Measurements from ENCODE around the gene ACAD8. TPM values are rescaled to one million over a fixed set of nuclear protein-coding genes. Genes with fewer than 3 reads are reported as not detected.

The ACAD8 gene
- total RNA-seq, 4 donors from 2014 or later = 19.4 to 29.6 (median 24.7) TPM

DNA sequence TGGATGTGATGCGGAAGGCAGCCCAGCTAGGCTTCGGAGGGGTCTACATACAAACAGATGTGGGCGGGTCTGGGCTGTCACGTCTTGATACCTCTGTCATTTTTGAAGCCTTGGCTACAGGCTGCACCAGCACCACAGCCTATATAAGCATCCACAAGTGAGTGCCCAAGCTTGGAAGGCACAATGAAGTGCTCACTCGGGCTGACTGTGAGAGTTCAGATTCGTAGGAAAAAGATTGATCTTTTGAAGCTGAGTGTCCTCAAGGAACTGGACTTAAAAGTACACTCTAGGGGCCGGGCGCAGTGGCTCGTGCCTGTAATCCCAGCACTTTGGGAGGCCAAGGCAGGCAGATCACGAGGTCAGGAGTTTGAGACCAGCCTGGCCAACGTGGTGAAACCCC is 3.7 kb downstream of the ACAD8 start:
- H3K4me3 ChIP-seq = no peak overlapping the region
- TF ChIP-seq CTCF (IDR thresholded peaks at IDR 0.05 in 4 of 5, conservative IDR thresholded peaks at IDR 0.05 in 1 of 5) (no peak), POLR2A (IDR thresholded peaks at IDR 0.05) (no peak)
- H3K36me3 ChIP-seq = peaks cover 0 to 53% of the 10 kb centered on the region in 2 donors
- intact Hi-C loops (cut with DNase I; ENCODE audit: low total_unique reads) (no loop called here), in situ Hi-C loops (cut with MboI; ENCODE audit: low sequenced_read_pairs in 4 of 4) (no loop called here)
- H3K27ac ChIP-seq = no peak overlapping the region
- DNase-seq = no peak
- ATAC-seq = no peak
- H3K4me1 ChIP-seq = peaks cover 22 to 25% of the 10 kb centered on the region in 2 donors
- no peaks in the 10 kb centered on the region for H3K27me3 ChIP-seq
- H3K9me3 ChIP-seq = no peaks in the 10 kb centered on the region

- Histone ChIP-seq H3K36me3 (peaks cover 0 to 67% of the 10 kb centered on the region in 2 donors), H3K27me3 (no peaks in the 10 kb centered on the region), H3K27ac (no peak overlapping the region), H3K9me3 (no peaks in the 10 kb centered on the region), H3K4me3 (no peak overlapping the region), H3K4me1 (peaks cover 15 to 19% of the 10 kb centered on the region in 2 donors)
- ATAC-seq (no peak), DNase-seq (no peak)
- no peak for TF ChIP-seq CTCF (IDR thresholded peaks at IDR 0.05 in 4 of 5, conservative IDR thresholded peaks at IDR 0.05 in 1 of 5)
- TF ChIP-seq POLR2A (IDR thresholded peaks at IDR 0.05) = no peak
- intact Hi-C loops (cut with DNase I; ENCODE audit: low total_unique reads) = no loop called here
- in situ Hi-C loops (cut with MboI; ENCODE audit: low sequenced_read_pairs in 4 of 4) = no loop called here
Measured at GRCh38 chr11:134258577-134258976, 5.2 kb downstream of the ACAD8 start.

GRCh38 chr11:134260503-134260902 is 7.1 kb downstream of the ACAD8 start:
- in situ Hi-C loops (cut with MboI; ENCODE audit: low sequenced_read_pairs in 4 of 4) = no loop called here
- intact Hi-C loops (cut with DNase I; ENCODE audit: low total_unique reads) = no loop called here
- H3K4me1 ChIP-seq = peaks cover 2 to 4% of the 10 kb centered on the region in 2 donors
- H3K4me3 ChIP-seq = no peak overlapping the region
- H3K36me3 ChIP-seq = peaks cover 0 to 83% of the 10 kb centered on the region in 2 donors
- no peaks in the 10 kb centered on the region for H3K9me3 ChIP-seq
- H3K27me3 ChIP-seq = no peaks in the 10 kb centered on the region
- ATAC-seq = no peak
- no peak overlapping the region for H3K27ac ChIP-seq
- TF ChIP-seq CTCF (IDR thresholded peaks at IDR 0.05 in 4 of 5, conservative IDR thresholded peaks at IDR 0.05 in 1 of 5) (no peak), POLR2A (IDR thresholded peaks at IDR 0.05) (no peak)
- DNase-seq = no peak

GRCh38 chr11:134260983-134261382 is 7.6 kb downstream of the ACAD8 start:
- Histone ChIP-seq H3K27me3 (no peaks in the 10 kb centered on the region), H3K36me3 (peaks cover 0 to 83% of the 10 kb centered on the region in 2 donors), H3K4me1 (peaks cover 0 to 4% of the 10 kb centered on the region in 2 donors), H3K27ac (no peak overlapping the region), H3K4me3 (no peak overlapping the region), H3K9me3 (no peaks in the 10 kb centered on the region)
- in situ Hi-C loops (cut with MboI; ENCODE audit: low sequenced_read_pairs in 4 of 4) = no loop called here
- intact Hi-C loops (cut with DNase I; ENCODE audit: low total_unique reads) = no loop called here
- no peak for TF ChIP-seq POLR2A (IDR thresholded peaks at IDR 0.05)
- TF ChIP-seq CTCF (IDR thresholded peaks at IDR 0.05 in 4 of 5, conservative IDR thresholded peaks at IDR 0.05 in 1 of 5) = no peak
- ATAC-seq (no peak), DNase-seq (no peak)

Data from gastrocnemius medialis (tissue), 4 donors.